Measurements from ENCODE around the gene AFDN.

GRCh38 chr6:167946604-167947003 is 119.9 kb downstream of the AFDN start:
- no peak for TF ChIP-seq CTCF (IDR thresholded peaks at IDR 0.05; ENCODE audit: poor library complexity)
- no peak for TF ChIP-seq EZH2phosphoT487 (IDR thresholded peaks at IDR 0.05; ENCODE audit: low read depth, severe bottlenecking, unreplicated experiment)
- no peak for TF ChIP-seq EZH2 (IDR thresholded peaks at IDR 0.05; ENCODE audit: borderline replicate concordance)
